Measurements from ENCODE around the gene GNAT1. TPM values are rescaled to one million over a fixed set of nuclear protein-coding genes. Genes with fewer than 3 reads are reported as not detected.

Gene GNAT1
- total RNA-seq, 2 experiments from 2014 or later, result not detected

DNA sequence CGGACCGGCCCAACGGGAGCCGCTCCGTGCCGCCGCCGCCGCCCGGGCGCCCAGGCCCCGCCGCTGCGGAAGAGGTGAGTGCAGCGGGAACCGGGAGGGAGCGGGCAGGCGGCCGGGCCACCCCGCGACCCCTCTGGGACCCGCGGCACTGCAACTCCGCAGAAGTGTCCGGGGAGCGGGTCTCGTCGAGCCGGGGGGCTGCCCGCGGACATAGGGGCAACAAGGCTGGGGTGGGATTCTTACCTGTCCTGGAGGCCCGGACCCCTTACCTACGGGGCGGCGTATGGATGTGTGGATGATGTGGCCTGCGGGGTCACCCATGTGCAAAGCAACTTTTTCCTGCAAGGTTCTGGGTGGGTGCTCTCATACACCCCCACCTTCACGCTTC is 35.9 kb upstream of the GNAT1 start:
- Mint-ChIP-seq H3K27ac (no peak overlapping the region), H3K4me3 (peak overlapping the region; percentile 54), H3K4me1 (ENCODE audit: low read depth) (peaks cover 6% of the 10 kb centered on the region), H3K27me3 (ENCODE audit: low read depth) (peaks cover 26% of the 10 kb centered on the region), H3K9me3 (no peaks in the 10 kb centered on the region), H3K36me3 (ENCODE audit: low read depth) (no peaks in the 10 kb centered on the region)
- DNase-seq, result no peak
- intact Hi-C loops (cut with micrococcal nuclease), result loop anchor here (1.0 to 2.0 kb wide), 2 partner anchors 34 to 37 kb away; no protein-coding TSS in a partner anchor
- CTCF ChIA-PET, result no interaction called here

DNA sequence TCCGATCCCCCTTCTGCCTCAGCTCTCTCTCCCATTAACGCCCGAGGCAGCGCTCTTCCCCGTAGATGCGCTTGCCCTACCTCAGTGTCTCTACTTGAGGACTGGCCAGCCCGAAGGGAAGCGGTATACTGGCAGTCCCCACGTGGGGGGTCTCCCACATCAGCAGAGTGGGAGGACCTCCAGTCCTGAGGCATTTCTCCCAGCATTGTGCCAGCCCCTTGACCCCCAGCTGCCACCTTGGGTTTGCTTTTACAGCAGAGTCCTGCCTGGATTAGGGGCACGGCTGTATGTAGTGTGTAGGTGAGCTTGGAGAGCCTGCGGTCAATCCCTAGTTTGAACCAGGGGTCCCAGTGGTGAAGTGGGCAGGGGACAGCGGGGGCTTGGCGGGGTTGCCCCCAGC is 35.5 kb upstream of the GNAT1 start:
- Mint-ChIP-seq H3K4me1 (ENCODE audit: low read depth) (peaks cover 6% of the 10 kb centered on the region), H3K9me3 (no peaks in the 10 kb centered on the region), H3K36me3 (ENCODE audit: low read depth) (no peaks in the 10 kb centered on the region), H3K27ac (no peak overlapping the region), H3K4me3 (peak overlapping the region; percentile 54), H3K27me3 (ENCODE audit: low read depth) (peaks cover 26% of the 10 kb centered on the region)
- CTCF ChIA-PET, result interaction anchor here (1.5 kb wide), 1 partner anchor 35 kb away, joined by 4 read pairs; no protein-coding TSS in a partner anchor
- no peak for DNase-seq
- intact Hi-C loops (cut with micrococcal nuclease), result loop anchor here (1.0 to 2.0 kb wide), 2 partner anchors 35 to 37 kb away; no protein-coding TSS in a partner anchor

DNA sequence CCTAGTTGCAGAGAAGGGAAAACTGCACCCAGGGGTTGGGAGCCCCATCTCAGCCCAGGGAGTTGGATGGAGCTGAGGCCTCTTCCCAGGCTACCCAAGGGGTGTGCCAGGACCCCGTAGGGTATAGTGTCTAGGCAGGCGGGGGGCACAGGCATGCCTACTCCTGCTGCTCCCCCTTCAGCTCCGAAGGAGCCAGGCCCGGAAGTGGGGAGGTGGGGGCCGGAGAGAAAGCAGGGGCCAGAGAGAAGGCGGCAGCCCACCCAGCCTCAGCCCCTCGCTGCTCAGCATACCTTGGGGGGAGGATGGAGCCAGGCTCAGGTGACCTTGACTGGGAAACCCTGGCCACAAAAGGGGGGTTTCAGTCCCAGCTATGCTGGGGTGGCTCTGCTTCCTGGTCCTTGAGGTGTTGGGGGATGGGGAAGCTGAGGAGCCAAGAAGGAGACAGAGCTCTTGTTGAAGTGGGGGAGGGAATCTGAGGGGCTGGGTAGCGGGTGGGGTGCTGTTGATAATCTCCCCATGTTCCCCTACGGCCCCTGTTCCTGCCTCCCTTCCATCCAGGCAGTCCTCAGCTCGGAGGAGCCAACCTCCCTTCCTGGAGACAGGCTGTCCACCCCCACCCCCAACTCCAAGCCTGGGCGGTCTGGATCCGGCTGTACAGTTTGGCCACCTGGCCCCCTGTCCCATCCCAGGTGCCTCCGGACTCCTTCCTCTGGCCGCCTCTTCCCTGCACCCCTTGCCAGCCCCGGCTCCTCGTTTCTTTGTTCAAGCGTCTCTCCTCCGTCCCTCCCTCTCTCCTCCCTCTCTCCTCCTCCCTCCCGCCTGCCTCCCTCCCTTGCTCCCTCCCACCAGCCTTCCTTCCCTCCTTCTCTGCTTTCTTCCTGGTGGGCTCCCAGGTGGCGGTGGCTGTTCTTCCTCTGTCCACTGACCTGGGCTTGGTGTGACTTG is 34.6 kb upstream of the GNAT1 start:
- CTCF ChIA-PET, result interaction anchor here (0.6 to 1.5 kb wide), 2 partner anchors 36 to 683 kb away, joined by 3 to 4 read pairs; no protein-coding TSS in a partner anchor
- Mint-ChIP-seq H3K36me3 (ENCODE audit: low read depth) (no peaks in the 10 kb centered on the region), H3K4me3 (no peak overlapping the region), H3K27ac (no peak overlapping the region), H3K9me3 (no peaks in the 10 kb centered on the region), H3K27me3 (ENCODE audit: low read depth) (peaks cover 26% of the 10 kb centered on the region), H3K4me1 (ENCODE audit: low read depth) (peaks cover 6% of the 10 kb centered on the region)
- DNase-seq, result no peak
- intact Hi-C loops (cut with micrococcal nuclease), result no loop called here

DNA sequence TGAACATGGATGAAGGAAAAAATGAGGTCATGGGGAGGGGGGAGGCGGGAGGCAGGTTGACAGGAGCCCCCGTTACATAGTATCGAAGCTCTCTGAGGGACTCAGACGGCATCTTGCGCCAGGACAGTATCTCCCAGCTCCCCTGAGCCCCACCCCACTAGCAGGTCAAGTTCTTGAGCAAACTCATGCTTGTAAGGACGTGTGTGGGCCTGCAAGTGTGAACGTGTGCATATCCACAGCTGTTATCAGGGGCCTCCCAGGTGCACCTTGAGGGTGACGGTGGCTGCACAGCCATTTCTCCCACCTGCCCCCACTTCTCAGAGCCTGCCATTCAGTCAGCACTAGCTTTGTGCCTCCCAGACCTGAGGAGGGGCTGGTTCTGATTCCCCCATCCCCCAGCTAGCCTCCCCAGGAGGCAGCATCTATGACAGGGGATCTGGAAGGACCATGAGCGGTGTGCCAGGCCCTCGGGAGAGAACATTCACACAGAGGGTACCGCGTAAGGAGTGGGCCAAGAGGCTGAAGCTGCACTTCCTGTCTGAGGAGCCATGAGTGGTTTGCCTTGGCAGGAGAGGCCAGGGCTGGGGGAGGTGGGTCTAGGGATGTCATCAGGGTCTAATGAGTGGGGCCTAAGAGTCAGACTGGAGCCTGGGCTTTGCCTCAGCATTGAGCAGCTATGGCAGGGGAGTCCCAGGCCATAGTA is 33.4 kb upstream of the GNAT1 start:
- CTCF ChIA-PET, result interaction anchor here (0.5 to 1.2 kb wide), 3 partner anchors 33 to 684 kb away, joined by 3 to 6 read pairs (median 3); partner anchors contain the start of gene GNAT1
- Mint-ChIP-seq H3K27ac (no peak overlapping the region), H3K27me3 (ENCODE audit: low read depth) (peaks cover 26% of the 10 kb centered on the region), H3K9me3 (no peaks in the 10 kb centered on the region), H3K36me3 (ENCODE audit: low read depth) (no peaks in the 10 kb centered on the region), H3K4me3 (no peak overlapping the region), H3K4me1 (ENCODE audit: low read depth) (peaks cover 6% of the 10 kb centered on the region)
- intact Hi-C loops (cut with micrococcal nuclease), result no loop called here
- no peak for DNase-seq

DNA sequence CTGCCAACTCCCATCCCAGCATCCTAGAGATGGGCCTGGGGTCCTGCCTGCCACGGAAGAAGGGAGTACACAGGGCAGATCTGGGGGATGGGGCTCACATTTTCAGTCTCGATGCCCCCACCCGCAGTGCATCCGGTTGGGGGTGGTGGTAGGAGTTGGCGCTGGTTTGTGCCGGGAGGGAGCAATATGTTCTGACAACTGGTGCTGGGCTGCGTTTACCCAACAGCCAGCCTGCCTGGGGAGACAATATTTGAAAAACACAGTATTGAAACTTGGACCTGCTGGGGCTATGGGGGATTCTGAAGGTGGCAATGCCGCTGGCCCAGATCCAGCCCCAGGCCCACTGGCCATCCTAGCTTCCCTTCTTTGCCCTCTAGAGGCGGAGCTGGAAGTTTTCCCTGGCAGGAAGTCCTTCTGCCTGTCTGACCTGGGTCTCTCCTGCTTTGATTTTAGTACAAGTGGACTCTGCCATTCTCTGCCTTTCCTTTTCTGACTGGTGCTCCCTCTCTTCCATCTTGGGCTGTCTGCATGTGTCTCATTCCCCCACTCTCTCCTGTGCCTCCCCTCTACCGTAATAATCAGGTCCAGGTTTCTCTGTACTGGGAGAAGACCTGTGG is 32.8 kb upstream of the GNAT1 start:
- Mint-ChIP-seq H3K4me1 (ENCODE audit: low read depth) (peaks cover 6% of the 10 kb centered on the region), H3K9me3 (no peaks in the 10 kb centered on the region), H3K27me3 (ENCODE audit: low read depth) (peaks cover 23% of the 10 kb centered on the region), H3K4me3 (no peak overlapping the region), H3K36me3 (ENCODE audit: low read depth) (no peaks in the 10 kb centered on the region), H3K27ac (no peak overlapping the region)
- CTCF ChIA-PET, result interaction anchor here (1.2 kb wide), 1 partner anchor 32 kb away, joined by 3 read pairs; the partner anchor contains the start of gene GNAT1
- DNase-seq, result no peak
- intact Hi-C loops (cut with micrococcal nuclease), result no loop called here

DNA sequence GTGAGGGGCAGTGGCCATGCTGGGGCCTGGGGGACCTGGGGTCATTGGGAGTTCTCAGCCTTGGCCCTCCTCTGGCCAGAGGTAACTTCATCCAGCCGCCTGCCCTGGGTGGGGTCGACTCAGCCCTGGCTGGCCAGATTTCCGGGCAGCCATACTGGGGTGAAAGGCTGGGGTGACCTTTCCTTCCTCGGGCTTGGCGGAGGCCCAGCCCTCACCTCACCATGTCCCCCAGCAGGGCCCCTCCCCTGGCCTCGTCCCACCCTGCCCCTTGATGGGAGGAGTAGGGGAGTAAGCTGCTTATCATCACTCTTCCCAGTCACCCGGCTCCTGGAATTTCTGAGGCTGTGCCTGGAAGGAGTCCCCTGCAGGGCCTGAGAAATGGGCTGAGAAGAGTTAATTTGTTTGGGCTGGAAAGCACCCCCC is 30.8 kb upstream of the GNAT1 start:
- no peak for DNase-seq
- H3K27me3 Mint-ChIP-seq (ENCODE audit: low read depth), result peaks cover 16% of the 10 kb centered on the region
- H3K4me1 Mint-ChIP-seq (ENCODE audit: low read depth), result peaks cover 4% of the 10 kb centered on the region
- intact Hi-C loops (cut with micrococcal nuclease), result no loop called here
- H3K4me3 Mint-ChIP-seq, result no peak overlapping the region
- CTCF ChIA-PET, result interaction anchor here (1.6 kb wide), 1 partner anchor 86 kb away, joined by 3 read pairs; no protein-coding TSS in a partner anchor
- H3K27ac Mint-ChIP-seq, result no peak overlapping the region
- no peaks in the 10 kb centered on the region for H3K9me3 Mint-ChIP-seq
- no peaks in the 10 kb centered on the region for H3K36me3 Mint-ChIP-seq (ENCODE audit: low read depth)

DNA sequence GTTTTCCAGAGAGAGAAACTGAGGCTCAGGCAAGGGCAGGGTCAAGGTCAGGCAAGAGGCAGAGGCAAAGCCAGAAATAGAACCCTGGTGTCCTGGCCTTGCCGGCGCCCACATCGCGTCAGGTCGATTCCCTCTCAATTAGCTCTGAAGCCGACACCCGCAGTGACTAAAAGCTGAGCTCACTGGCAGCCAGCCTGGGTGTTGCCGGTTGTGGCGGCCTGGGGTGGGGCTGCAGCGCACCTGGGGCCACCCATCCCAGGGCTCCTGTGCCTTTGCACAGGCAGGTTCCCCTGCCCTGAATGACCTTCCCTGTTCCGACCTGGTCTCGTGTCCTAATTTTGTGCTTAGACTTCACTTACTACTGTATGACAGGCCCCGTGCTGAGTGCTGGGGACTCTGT is 30.1 kb upstream of the GNAT1 start:
- no peak overlapping the region for H3K27ac Mint-ChIP-seq
- no peak overlapping the region for H3K4me3 Mint-ChIP-seq
- DNase-seq, result no peak
- H3K4me1 Mint-ChIP-seq (ENCODE audit: low read depth), result no peaks in the 10 kb centered on the region
- no peaks in the 10 kb centered on the region for H3K36me3 Mint-ChIP-seq (ENCODE audit: low read depth)
- no peaks in the 10 kb centered on the region for H3K9me3 Mint-ChIP-seq
- intact Hi-C loops (cut with micrococcal nuclease), result no loop called here
- peaks cover 9% of the 10 kb centered on the region for H3K27me3 Mint-ChIP-seq (ENCODE audit: low read depth)
- CTCF ChIA-PET, result interaction anchor here (1.6 kb wide), 1 partner anchor 85 kb away, joined by 3 read pairs; no protein-coding TSS in a partner anchor

DNA sequence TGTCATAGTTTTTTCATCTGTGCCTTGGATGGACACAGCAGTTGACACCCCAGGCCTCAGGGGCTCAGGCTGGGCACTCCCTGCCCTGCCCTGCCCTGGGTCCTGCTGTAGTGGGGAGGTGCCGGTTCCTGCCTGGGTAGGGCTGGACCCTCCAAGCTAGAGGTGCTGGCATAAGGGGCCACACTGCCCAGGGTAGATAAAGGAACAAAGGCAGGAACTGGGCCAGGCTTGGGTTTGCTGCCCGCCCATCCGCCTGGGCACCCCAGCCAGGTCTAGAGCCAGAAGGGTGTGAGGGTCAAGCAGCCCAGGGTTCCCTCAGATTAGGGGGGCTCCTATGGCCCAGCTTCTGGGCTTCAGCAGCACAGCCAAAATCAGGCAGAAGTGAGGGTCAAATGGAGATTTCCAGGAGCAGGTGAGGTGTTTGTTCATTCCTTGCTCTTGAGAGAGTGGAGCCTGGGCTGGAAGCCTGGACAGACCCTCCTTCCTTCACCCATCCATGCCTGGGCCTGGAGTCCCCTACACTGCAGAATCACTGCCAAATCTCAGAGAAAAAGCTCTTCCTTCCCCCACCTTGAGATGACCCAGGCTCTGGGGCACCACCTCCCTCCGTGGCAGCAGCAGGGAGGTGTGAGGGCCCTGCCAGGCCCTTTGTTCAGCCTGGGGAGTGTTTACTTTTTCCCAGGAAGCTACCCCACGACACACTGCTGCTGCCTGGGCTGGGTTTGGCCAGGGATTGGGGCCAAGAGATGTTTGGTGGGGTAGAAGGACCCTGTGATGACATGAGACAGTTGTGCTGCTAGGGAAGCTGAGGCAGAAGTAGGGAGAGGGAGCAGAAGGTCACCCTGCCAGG is 29.2 kb upstream of the GNAT1 start:
- Mint-ChIP-seq H3K27me3 (ENCODE audit: low read depth) (peaks cover 4% of the 10 kb centered on the region), H3K27ac (no peak overlapping the region), H3K4me1 (ENCODE audit: low read depth) (no peaks in the 10 kb centered on the region), H3K36me3 (ENCODE audit: low read depth) (no peaks in the 10 kb centered on the region), H3K4me3 (no peak overlapping the region), H3K9me3 (no peaks in the 10 kb centered on the region)
- intact Hi-C loops (cut with micrococcal nuclease), result no loop called here
- CTCF ChIA-PET, result no interaction called here
- no peak for DNase-seq

DNA sequence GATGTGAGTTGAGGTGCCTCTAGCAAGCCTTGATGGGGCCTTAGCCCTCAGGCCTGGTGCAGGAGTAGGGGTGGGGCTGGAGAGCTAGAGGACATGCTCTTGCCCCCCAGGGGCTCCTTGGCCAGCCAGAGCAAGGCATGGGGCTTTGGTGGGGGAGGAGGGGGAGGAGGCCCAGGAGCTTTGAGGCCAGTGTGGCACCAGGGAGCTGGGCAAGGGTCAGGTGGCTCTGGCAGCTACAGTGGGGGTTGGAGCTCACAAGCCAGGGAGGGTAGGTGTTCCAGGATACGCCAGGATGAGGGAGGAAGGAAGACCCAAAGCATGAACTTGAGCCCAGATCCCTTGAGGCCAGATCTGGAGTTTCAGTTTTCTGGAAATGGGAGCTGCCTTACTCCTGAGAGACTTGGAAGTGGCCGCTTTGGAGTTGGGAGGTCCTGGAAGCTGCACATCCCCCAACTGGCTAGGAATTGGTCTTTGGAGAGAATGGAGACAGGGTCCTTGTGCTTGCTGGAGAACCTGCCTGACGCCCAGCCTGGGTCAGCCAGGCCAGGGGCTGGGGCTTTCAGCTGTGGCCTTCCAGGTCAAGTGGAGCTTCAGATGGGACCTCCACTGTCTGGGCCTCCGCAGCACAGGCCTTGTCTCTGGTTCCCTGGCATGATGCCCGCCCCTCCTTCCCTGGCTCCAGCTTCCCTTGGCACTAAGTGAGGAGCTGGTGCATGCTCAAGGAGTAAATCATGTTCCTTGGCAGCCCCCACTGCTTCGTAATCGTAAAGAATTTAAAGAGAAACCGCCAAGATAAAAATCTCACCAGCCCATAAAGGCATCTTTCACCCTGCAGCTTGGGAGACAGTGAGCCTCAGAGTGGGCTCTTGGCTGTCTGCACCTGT is 27.6 kb upstream of the GNAT1 start:
- intact Hi-C loops (cut with micrococcal nuclease), result no loop called here
- DNase-seq, result no peak
- H3K36me3 Mint-ChIP-seq (ENCODE audit: low read depth), result no peaks in the 10 kb centered on the region
- no peaks in the 10 kb centered on the region for H3K9me3 Mint-ChIP-seq
- H3K4me3 Mint-ChIP-seq, result no peak overlapping the region
- no peaks in the 10 kb centered on the region for H3K4me1 Mint-ChIP-seq (ENCODE audit: low read depth)
- CTCF ChIA-PET, result interaction anchor here (0.8 kb wide), 1 partner anchor 27 kb away, joined by 3 read pairs; no protein-coding TSS in a partner anchor
- no peaks in the 10 kb centered on the region for H3K27me3 Mint-ChIP-seq (ENCODE audit: low read depth)
- no peak overlapping the region for H3K27ac Mint-ChIP-seq

DNA sequence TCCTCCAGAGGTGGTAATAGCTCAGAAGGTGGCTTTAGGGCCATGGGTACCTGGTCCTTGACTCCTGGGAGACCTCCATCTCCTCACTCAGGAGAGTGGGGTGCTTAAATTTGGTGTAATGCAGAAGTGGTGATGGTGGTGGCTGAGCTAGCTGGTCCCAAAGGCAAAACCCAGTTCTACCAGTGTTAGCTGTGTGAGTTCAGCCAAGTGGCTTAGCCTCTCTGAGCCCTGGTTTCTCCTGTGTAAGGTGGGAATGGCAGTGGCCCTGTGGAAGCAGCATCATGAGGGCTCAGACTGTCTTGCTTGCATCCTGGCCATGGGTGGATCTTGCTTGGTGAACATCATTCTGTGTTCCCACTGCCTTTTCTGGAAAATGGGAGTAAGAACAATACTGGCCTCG is 26.9 kb upstream of the GNAT1 start:
- CTCF ChIA-PET, result interaction anchor here (0.8 kb wide), 1 partner anchor 26 kb away, joined by 3 read pairs; no protein-coding TSS in a partner anchor
- intact Hi-C loops (cut with micrococcal nuclease), result no loop called here

More for the DNA sequence above, 26.9 kb upstream of the GNAT1 start:
- no peak overlapping the region for H3K27ac Mint-ChIP-seq
- H3K27me3 Mint-ChIP-seq (ENCODE audit: low read depth), result no peaks in the 10 kb centered on the region
- DNase-seq, result no peak
- no peaks in the 10 kb centered on the region for H3K36me3 Mint-ChIP-seq (ENCODE audit: low read depth)
- H3K4me1 Mint-ChIP-seq (ENCODE audit: low read depth), result no peaks in the 10 kb centered on the region
- no peaks in the 10 kb centered on the region for H3K9me3 Mint-ChIP-seq
- no peak overlapping the region for H3K4me3 Mint-ChIP-seq
